ENCODE results near the gene SUCO.
"Not testable (repeated sequence)": the region's sequence is repeated elsewhere in the genome, so short reads cannot be mapped to it uniquely, and the experiment has no call there.

The SUCO gene

GRCh38 chr1:172559572-172560210 is 26.7 kb downstream of the SUCO start:
- no peak for DNase-seq (ENCODE audit: low spot score)

- no peak for DNase-seq (ENCODE audit: low spot score)
Measured at GRCh38 chr1:172561252-172561651, 28.3 kb downstream of the SUCO start.

GRCh38 chr1:172566196-172566997 is 33.4 kb downstream of the SUCO start:
- no peak for DNase-seq (ENCODE audit: low spot score)

GRCh38 chr1:172567720-172568119 is 34.8 kb downstream of the SUCO start:
- DNase-seq (ENCODE audit: low spot score): no peak

GRCh38 chr1:172574080-172574479 is 41.1 kb downstream of the SUCO start:
- DNase-seq (ENCODE audit: low spot score): no peak

- DNase-seq (ENCODE audit: low spot score): no peak
Measured at GRCh38 chr1:172578586-172578985, 45.6 kb downstream of the SUCO start.

GRCh38 chr1:172581273-172581672 is 48.3 kb downstream of the SUCO start:
- DNase-seq (ENCODE audit: low spot score): no peak

GRCh38 chr1:172581779-172582178 is 48.8 kb downstream of the SUCO start:
- DNase-seq (ENCODE audit: low spot score): no peak

- no peak for DNase-seq (ENCODE audit: low spot score)
Measured at GRCh38 chr1:172582889-172583288, 49.9 kb downstream of the SUCO start.

- no peak for DNase-seq (ENCODE audit: low spot score)
Measured at GRCh38 chr1:172585348-172585747, 52.4 kb downstream of the SUCO start.

- no peak for DNase-seq (ENCODE audit: low spot score)
Measured at GRCh38 chr1:172585861-172586260, 52.9 kb downstream of the SUCO start.

- DNase-seq (ENCODE audit: low spot score): no peak
Measured at GRCh38 chr1:172588296-172589291, 55.6 kb downstream of the SUCO start.

GRCh38 chr1:172589553-172589952 is 56.6 kb downstream of the SUCO start:
- no peak for DNase-seq (ENCODE audit: low spot score)

GRCh38 chr1:172591429-172591828 is 58.5 kb downstream of the SUCO start:
- DNase-seq (ENCODE audit: low spot score): not testable (repeated sequence)

- DNase-seq (ENCODE audit: low spot score): not testable (repeated sequence)
Measured at GRCh38 chr1:172595066-172595465, 62.1 kb downstream of the SUCO start.

- not testable (repeated sequence) for DNase-seq (ENCODE audit: low spot score)
Measured at GRCh38 chr1:172596782-172597181, 63.8 kb downstream of the SUCO start.

GRCh38 chr1:172599912-172600311 is 67.0 kb downstream of the SUCO start:
- no peak for DNase-seq (ENCODE audit: low spot score)

GRCh38 chr1:172600615-172601014 is 67.7 kb downstream of the SUCO start:
- no peak for DNase-seq (ENCODE audit: low spot score)

GRCh38 chr1:172601046-172601630 is 68.2 kb downstream of the SUCO start:
- DNase-seq (ENCODE audit: low spot score): no peak

GRCh38 chr1:172602706-172603105 is 69.8 kb downstream of the SUCO start:
- DNase-seq (ENCODE audit: low spot score): no peak

- DNase-seq (ENCODE audit: low spot score): no peak
Measured at GRCh38 chr1:172603816-172604215, 70.9 kb downstream of the SUCO start.

- no peak for DNase-seq (ENCODE audit: low spot score)
Measured at GRCh38 chr1:172605641-172606040, 72.7 kb downstream of the SUCO start.

Measured in germinal center (tissue), 1 donor.